Measurements from ENCODE around the gene UQCC5. TPM values are rescaled to one million over a fixed set of nuclear protein-coding genes. Genes with fewer than 3 reads are reported as not detected.

The UQCC5 gene
- total RNA-seq, 4 donors from 2014 or later: 4.1 to 435 (median 51.9) TPM

DNA sequence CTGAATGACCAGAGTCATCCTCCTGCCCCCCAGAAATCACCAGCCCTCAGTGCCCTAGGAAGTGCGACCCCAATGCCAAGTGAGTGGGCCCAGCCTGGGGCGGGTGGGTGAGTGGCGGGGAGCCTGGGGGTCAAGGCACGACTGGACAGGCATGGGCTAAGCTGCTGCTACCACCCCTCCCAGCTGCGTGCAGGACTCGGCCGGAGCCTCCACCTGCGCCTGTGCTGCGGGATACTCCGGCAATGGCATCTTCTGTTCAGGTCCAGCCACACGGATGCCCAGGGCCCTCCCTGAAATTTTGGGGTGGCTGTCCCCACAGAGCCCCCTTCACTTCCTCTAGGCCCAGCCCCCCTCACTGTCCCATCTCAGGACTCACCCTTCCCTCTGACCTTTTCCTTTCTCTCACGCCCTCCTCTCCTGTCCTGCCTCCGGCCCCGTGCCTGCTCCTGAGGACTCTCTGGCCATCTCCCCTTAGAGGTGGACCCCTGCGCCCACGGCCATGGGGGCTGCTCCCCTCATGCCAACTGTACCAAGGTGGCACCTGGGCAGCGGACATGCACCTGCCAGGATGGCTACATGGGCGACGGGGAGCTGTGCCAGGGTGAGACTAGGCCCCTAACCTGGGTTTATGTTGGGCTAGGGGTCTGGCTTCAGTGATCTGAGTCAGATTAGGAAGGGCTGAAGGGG, 19.8 kb upstream of the UQCC5 start:
- no peak overlapping the region for H3K27ac ChIP-seq
- H3K36me3 ChIP-seq: no peaks in the 10 kb centered on the region
- no peak for DNase-seq
- H3K4me1 ChIP-seq: no peaks in the 10 kb centered on the region
- no peak overlapping the region for H3K4me3 ChIP-seq
- intact Hi-C loops (cut with DNase I; ENCODE audit: low total_unique reads): no loop called here
- TF ChIP-seq POLR2A (IDR thresholded peaks at IDR 0.05): no peak
- TF ChIP-seq, protein P1, sequence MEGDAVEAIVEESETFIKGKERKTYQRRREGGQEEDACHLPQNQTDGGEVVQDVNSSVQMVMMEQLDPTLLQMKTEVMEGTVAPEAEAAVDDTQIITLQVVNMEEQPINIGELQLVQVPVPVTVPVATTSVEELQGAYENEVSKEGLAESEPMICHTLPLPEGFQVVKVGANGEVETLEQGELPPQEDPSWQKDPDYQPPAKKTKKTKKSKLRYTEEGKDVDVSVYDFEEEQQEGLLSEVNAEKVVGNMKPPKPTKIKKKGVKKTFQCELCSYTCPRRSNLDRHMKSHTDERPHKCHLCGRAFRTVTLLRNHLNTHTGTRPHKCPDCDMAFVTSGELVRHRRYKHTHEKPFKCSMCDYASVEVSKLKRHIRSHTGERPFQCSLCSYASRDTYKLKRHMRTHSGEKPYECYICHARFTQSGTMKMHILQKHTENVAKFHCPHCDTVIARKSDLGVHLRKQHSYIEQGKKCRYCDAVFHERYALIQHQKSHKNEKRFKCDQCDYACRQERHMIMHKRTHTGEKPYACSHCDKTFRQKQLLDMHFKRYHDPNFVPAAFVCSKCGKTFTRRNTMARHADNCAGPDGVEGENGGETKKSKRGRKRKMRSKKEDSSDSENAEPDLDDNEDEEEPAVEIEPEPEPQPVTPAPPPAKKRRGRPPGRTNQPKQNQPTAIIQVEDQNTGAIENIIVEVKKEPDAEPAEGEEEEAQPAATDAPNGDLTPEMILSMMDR (IDR thresholded peaks at IDR 0.05): no peak
- no peaks in the 10 kb centered on the region for H3K27me3 ChIP-seq
- no peaks in the 10 kb centered on the region for H3K9me3 ChIP-seq

DNA sequence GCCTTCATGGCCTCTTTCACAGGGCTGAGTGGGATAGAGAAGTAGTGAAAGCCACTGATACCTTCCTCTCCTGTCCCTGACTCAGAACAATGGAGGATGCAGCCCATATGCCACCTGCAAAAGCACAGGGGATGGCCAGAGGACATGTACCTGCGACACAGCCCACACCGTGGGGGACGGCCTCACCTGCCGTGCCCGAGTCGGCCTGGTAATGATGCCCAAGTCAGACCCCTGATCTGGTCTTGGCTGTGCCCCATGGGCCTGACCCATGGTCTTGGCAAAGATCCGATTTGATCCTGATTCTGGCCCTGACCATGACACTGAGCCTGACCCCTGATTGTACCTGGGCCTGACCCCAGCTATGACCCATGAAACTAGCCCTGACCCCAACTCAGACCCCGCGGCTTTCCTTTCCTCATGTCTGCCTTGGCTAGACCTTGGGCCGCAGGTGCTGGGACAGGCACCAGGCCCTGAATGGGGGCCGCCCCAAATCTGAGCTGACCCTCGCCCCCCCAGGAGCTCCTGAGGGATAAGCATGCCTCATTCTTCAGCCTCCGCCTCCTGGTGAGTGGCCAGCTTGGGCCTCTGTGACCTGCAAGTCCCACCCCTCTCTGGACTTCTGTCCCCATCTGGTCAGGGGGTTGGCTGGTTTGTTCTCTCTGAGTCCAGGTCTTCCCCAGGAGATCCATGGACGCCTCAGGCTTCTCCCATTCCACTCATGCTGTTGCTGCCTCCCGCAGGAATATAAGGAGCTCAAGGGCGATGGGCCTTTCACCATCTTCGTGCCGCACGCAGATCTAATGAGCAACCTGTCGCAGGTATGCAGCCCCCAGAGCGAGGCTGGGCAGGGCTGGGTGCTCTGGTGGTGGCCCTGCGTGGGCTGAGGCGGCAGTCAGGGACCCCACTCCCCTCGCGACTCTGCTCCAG, 18.3 kb upstream of the UQCC5 start:
- Histone ChIP-seq H3K27ac (no peak overlapping the region), H3K4me3 (peak overlapping the region in 1 of 2 donors; percentile 27), H3K4me1 (no peaks in the 10 kb centered on the region), H3K27me3 (no peaks in the 10 kb centered on the region), H3K36me3 (no peaks in the 10 kb centered on the region), H3K9me3 (no peaks in the 10 kb centered on the region)
- no peak for TF ChIP-seq POLR2A (IDR thresholded peaks at IDR 0.05)
- TF ChIP-seq, protein P1 (IDR thresholded peaks at IDR 0.05): no peak
- intact Hi-C loops (cut with DNase I; ENCODE audit: low total_unique reads): no loop called here
- DNase-seq: no peak

DNA sequence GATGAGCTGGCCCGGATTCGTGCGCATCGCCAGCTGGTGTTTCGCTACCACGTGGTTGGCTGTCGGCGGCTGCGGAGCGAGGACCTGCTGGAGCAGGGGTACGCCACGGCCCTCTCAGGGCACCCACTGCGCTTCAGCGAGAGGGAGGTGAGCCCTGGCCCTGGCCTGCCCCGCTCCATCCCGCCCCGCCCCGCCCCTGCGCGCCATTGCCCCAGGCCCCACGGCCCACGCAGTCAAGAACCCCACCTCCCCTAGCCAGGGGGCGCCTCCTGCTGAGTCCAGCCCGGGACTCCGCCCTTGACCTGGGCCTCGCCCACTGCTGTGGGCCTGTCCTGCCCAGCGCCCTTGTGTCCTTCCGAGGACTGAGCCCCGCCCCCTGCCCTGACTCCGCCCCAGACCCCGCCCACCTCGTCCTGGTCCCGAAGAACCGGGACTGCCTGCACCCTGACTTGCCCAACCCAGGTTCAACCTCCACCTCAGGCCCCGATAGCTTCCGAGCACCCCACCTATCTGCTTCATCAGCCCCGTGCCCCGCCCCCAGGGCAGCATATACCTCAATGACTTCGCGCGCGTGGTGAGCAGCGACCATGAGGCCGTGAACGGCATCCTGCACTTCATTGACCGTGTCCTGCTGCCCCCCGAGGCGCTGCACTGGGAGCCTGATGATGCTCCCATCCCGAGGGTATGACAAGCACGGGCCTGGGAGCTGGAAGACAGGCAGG, 17.5 kb upstream of the UQCC5 start:
- TF ChIP-seq POLR2A (IDR thresholded peaks at IDR 0.05): no peak
- TF ChIP-seq, protein P1 (IDR thresholded peaks at IDR 0.05): no peak
- DNase-seq: peak; percentile 42 to 47
- Histone ChIP-seq H3K4me1 (no peaks in the 10 kb centered on the region), H3K4me3 (peak overlapping the region in 1 of 2 donors; percentile 27), H3K36me3 (no peaks in the 10 kb centered on the region), H3K27ac (no peak overlapping the region), H3K27me3 (no peaks in the 10 kb centered on the region), H3K9me3 (no peaks in the 10 kb centered on the region)
- intact Hi-C loops (cut with DNase I; ENCODE audit: low total_unique reads): no loop called here

DNA sequence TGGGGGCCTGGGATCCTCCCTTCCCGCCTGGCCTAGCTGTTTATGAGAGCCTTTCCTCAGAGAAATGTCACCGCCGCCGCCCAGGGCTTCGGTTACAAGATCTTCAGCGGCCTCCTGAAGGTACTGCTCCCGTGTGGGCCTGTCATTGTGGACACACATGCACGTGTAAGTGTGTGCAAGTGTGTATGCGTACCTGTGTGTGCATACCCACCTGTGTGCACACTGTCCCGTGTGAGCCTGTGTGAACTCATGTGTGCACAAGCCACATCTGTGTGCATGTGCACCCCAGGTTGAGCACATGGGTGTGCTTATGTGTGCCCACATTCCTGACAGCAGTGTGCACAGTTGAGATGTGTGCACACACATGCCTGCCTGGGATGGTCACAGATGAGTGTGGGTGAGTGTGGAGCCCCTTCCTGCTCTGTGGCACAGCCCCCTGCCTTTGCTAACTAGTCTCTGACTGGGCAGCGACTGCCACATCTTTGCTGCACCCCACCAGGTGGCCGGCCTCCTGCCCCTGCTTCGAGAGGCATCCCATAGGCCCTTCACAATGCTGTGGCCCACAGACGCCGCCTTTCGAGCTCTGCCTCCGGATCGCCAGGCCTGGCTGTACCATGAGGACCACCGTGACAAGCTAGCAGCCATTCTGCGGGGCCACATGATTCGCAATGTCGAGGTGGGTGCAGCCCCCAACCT, 16.8 kb upstream of the UQCC5 start:
- intact Hi-C loops (cut with DNase I; ENCODE audit: low total_unique reads): no loop called here
- no peak overlapping the region for H3K27ac ChIP-seq
- no peak for TF ChIP-seq POLR2A (IDR thresholded peaks at IDR 0.05)
- TF ChIP-seq, protein P1 (IDR thresholded peaks at IDR 0.05): no peak
- H3K36me3 ChIP-seq: no peaks in the 10 kb centered on the region
- no peaks in the 10 kb centered on the region for H3K4me1 ChIP-seq
- DNase-seq: no peak
- no peak overlapping the region for H3K4me3 ChIP-seq
- H3K9me3 ChIP-seq: no peaks in the 10 kb centered on the region
- H3K27me3 ChIP-seq: no peaks in the 10 kb centered on the region

All from uterus (tissue), 4 donors.